ENCODE results near the gene TMCO4.

DNA sequence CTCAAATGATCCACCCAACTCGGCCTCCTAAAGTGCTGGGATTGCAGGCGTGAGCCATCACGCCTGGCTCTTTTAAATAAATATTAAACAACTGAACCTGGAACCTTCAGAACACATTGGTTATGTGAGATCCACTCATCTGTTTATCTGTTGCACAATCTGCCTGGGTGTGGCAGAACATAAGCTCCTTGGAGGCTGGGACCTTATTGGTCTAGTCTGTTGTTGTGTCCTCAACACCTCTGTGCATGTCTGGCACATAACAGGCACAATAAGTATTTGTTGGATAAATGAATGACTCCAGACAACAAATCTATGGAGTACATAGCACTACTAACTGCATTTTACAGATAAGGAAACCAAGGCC, 159.7 kb downstream of the TMCO4 start:
- TF ChIP-seq, protein P1, sequence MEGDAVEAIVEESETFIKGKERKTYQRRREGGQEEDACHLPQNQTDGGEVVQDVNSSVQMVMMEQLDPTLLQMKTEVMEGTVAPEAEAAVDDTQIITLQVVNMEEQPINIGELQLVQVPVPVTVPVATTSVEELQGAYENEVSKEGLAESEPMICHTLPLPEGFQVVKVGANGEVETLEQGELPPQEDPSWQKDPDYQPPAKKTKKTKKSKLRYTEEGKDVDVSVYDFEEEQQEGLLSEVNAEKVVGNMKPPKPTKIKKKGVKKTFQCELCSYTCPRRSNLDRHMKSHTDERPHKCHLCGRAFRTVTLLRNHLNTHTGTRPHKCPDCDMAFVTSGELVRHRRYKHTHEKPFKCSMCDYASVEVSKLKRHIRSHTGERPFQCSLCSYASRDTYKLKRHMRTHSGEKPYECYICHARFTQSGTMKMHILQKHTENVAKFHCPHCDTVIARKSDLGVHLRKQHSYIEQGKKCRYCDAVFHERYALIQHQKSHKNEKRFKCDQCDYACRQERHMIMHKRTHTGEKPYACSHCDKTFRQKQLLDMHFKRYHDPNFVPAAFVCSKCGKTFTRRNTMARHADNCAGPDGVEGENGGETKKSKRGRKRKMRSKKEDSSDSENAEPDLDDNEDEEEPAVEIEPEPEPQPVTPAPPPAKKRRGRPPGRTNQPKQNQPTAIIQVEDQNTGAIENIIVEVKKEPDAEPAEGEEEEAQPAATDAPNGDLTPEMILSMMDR (IDR thresholded peaks at IDR 0.05) = no peak
- TF ChIP-seq POLR2A (IDR thresholded peaks at IDR 0.05) = no peak
